G401 (cell line): ENCODE results near the gene CASP3. TPM values are rescaled to one million over a fixed set of nuclear protein-coding genes. Genes with fewer than 3 reads are reported as not detected.
"Not testable (repeated sequence)": the region's sequence is repeated elsewhere in the genome, so short reads cannot be mapped to it uniquely, and the experiment has no call there.

Source experiments
- DNase-seq: peaks from one replicate; pipeline ENCODE4 v3.0.0-alpha.2; 2015; ENCODE audit warnings: low spot score
- in situ Hi-C: cut with HindIII; loops from 2 replicates; pipeline ENCODE4 v1.10.0; 2016; ENCODE audit warnings: low sequenced_read_pairs, mixed read lengths
- total RNA-seq: library from RNA; depleted of rRNA; stranded (reverse); fragments of >200 nt; shearing (Covaris generic); gene quantifications from 2 replicates; pipeline ENCODE4 v1.2.3, GENCODE V29; 2014

Gene CASP3
- total RNA-seq, 1 experiment from 2014 or later, result 63.7 TPM

DNA sequence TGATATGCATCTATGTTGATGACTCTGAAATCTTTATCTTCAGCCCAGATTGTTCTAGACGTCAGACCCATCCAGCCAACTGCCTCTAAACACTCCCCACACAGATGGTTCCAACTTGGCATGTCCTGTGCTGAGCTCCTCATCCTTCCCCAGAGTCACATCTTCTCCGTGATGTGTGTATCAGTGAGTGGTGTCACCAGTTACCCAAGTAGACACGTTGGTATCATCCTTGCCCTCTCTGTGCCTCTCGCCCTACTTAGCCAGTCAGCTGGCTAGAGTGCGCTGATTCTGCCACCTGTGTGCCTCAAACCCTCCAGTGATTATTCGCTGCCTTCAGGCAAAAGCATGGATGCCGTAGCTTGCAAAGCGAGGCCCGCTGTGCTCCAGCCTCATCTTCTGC is 18.8 kb upstream of the CASP3 start:
- in situ Hi-C loops, result no loop called here
- DNase-seq, result no peak

DNA sequence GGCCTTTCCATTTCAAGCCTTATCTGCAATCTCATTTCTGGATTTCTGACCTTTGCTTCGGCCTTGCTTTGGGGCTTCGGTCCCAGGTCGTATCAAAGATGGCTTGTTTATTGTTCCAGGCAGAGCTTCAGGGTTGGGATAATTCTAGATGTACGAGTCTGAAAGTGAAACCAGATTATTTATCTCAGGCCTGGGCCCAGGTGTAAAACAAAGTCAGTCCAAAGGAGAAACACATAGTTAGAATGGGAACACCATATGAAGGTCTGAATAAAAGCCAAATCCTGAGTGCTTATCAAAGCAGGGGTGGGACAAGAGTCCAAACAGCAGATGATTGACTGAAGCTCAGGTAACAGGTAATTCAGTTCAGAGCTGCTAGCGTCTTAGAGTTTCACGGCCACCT is 17.4 kb upstream of the CASP3 start:
- in situ Hi-C loops, result no loop called here
- DNase-seq, result no peak

DNA sequence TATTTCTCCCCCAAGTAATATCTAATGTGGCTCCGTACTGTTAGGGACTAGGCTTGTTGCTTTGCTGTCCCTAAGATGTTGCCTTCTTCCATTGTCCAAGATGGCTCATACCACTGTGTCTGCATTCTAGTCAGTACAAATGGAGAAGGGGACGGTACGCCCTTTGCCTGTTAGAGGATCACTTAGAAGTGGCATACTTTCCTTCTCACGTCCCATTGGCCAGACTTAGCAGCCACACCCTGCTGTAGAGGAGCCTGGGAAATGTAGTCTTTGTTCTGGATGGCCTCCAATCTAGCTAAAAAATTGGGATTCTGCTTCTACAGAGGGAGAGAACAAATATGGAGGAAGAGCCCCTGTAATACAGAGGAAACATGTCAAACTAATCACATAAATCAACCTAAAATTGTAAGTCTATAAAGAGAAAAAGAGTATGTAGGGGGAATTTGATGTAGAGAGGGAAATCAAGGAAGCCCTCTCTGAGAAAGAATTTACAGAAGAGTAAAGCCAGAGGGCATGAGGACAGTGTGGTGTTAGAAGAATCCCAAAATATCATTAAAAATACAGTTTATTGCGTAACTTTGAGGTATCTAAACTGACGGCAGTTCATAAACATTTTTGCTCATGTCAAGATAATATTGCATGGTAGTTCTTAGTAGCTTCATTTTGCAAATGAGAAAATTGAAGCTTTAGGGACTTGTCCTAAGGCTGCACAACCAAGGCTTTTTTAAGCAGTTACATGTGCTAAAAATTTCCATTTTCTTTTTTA is 15.4 kb upstream of the CASP3 start:
- in situ Hi-C loops, result no loop called here
- DNase-seq, result peak; percentile 23

DNA sequence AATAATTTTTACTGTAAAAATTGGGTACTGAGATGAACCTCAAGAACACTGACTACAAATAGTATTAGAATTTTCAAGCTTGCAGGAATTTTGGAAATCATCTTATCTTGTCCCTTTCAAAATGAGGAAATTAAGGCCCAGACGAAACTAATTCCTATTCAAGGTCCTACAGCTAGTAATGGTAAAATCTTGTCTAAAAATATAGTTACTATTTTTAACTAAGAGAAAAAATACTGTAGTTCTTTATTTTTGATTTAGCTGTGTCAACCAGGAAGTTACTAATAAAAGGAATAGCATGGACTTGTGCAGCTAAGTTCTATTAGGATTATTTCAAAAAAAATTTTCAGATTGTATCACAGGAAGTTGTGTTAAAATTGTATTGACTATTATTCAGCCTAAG is 13.0 kb upstream of the CASP3 start:
- in situ Hi-C loops, result no loop called here
- DNase-seq, result no peak

DNA sequence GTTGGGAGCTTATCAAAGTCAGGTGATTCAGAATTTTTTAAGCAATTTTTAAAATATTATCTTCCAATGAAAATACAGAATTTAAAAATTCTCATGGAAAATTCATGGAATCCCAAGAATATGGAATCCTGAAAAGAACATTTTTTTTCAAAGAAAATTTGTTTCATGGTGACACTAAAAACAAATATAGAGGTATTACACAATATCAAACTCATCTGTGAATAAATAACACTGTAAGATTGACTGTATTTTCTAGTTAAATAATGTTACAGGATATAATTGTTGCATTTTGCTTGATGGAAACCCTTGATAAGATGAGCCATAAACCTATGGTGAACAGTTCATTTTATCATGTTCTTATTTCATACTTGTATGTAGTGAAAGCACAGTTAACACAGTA is 11.7 kb upstream of the CASP3 start:
- in situ Hi-C loops, result no loop called here
- DNase-seq, result no peak

DNA sequence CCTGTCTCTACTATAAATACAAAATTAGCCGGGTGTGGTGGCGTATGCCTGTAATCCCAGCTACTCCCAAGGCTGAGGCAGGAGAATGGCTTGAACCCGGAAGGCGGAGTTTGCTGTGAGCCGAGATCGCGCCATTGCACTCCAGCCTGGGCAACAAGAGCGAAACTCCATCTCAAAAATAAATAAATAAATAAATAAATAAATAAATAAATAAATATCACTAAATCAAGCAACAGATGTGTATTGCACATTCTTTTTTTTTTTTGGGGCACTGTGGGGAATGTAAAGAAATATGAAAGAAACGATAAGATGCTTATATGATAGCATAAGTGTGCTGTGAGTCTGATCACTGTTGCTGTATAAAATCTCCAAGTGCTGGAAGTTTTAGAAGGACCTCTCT is 8.6 kb upstream of the CASP3 start:
- in situ Hi-C loops, DNase-seq: not testable (repeated sequence)

DNA sequence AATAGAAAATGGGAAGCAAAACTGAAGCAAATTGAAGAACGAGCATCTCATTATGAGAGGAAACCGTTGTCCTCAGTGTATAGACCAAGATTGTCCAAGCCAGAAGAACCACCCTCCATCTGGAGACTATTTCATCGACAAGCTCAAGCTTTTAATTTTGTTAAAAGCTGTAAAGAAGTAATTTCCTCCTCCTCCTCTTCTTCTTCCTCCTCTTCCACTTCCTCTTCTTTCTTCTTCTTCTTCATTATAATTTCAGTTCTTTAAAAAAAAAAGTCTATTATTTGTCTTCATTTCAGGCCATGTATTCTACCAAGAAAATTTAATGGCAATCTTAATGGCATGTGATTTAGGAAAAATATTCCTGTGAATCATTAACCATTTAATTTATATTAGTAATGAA is 7.9 kb upstream of the CASP3 start:
- in situ Hi-C loops, result no loop called here
- DNase-seq, result no peak

DNA sequence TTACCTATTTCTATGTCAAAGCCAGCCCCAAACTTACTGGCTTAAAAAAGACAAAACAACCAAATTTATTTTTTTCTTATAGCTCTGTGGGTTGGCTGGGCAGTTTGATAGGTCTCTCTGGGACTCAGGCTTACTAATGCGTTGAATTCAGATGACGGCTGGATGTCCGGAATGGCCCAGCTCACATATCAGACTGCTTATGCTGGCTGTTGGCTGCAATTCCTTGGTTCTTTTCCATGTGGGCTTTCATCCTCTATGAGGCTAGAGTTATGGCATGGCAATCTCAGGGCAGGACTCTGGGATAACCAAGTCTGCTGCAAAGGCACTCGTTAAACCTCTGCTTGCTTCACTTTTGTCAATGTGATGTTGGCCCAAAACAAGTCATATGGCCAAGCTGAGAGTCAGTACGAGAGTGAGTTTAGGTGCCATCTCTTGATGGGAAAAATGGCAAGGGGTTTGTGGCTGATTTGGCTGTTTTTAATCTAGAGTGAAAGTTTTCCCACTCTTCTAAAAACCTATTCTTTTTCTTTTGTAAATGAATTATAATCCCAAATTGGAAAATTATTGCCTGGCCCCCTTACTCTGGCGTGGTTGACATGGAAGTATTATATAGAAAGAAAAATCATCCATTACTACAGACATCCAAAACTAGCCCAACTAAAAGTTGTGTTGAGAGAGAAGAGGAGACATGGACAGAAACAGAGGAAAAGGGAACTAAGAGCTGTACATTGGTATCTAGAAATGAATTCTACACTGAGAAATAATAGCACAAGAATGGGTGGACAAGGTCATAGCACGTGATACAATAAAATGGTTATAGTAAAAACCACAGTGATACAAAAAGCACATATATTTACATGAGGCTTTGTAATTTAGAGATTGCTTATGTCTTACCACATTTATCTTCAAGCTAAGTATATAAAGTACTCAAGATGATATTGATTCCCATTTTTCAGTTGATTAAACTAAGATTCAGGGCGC is 6.9 kb upstream of the CASP3 start:
- no peak for DNase-seq
- in situ Hi-C loops, result no loop called here

DNA sequence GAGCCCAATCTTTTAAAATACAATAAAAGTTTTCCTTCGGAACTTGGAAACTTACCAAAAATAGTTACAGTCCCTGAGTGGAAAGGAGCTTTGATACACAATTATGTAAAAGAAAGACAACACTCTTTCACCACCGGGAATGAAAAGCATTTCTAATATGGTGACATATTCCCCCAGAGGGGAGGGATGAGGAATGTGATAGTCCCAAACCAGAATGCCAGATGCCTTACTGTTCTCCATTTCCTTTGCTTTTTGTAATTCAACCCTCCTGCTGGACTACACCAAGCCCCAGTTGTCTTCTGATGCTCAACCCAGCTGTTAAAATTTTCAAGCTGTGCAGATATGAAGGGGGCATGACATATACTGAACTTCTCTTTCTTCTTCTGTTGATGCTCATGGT is 4.4 kb upstream of the CASP3 start:
- in situ Hi-C loops, result no loop called here
- no peak for DNase-seq

DNA sequence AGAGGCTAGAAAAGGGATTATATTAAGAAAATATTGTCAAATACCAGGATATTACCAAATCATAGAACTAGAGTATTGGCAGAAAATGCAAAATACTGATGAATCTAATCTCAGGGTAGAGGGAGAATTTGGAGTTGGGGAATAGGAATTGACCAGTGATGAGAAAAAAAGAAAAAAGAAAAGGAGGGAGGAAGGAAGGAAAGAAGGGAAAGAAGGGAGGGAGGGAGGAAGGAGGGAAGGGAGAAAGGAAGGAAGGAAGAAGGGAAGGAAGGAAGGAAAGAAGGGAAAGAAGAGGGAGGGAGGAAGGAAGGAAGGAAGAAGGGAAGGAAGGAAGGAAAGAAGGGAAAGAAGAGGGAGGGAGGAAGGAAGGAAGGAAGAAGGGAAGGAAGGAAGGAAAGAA is 3.4 kb upstream of the CASP3 start:
- in situ Hi-C loops, DNase-seq: not testable (repeated sequence)

DNA sequence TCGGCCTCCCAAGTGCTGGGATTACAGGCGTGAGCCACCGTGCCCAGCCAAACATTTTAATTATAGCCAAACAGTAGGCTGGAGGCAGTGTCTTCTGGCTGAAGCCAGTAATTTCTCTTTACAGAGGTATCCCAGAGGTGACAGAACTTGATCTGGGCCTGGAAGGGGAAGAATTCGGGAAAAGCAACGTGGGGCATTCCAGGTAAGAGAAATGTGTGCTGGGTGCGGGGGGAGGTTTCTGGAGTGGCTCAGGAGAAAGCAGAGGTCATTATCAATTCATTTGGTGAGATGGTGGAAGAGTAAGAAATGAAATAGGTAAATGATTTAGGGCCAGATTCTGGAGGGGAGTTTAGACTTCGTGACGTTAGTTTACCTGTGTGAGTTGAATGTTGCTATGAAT is 2.7 kb upstream of the CASP3 start:
- in situ Hi-C loops, result no loop called here

DNA sequence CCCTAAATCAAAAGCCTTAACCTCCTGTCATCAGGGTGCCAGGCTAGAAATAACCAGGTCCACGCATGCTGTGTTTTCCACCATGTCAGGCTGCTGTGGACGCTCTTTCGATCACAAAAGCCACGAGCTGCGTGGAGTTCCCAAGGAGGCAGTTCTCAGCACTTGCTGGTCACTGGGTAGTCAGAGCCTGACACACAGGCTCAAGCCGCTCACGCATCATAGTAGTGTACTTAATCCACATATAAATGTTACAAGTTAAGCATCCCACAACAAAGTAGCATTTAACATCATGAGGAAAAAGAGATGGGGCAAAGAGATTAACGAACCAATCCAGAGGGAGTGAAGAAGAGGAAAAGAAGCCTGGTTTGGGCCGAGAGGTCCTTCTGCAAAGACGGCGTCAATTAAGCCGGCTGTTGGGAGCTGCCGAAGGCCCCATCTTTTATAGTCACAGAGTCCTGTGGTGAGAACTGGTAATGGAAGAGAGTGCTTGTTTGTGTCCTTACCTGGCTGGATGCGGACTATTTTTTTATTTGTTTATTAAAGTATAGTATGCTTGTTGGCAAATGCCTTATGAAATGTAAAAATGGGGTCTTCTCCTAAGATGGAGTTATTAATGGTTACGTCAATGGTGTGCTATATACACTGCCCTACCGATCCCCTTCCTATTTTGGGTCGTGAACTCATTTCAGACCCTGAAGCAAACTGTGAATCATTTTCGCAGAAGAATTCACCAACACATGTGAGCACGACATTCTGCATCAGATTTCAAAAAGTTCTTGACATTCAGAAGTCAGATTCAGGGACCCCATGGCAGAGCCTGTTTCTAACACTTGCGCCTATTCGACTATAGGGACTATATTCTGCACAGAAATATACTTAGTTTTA is 966 bp upstream of the CASP3 start:
- peak; percentile 66 for DNase-seq
- in situ Hi-C loops, result no loop called here

More for the DNA sequence above, 2.7 kb upstream of the CASP3 start:
- DNase-seq, result no peak

DNA sequence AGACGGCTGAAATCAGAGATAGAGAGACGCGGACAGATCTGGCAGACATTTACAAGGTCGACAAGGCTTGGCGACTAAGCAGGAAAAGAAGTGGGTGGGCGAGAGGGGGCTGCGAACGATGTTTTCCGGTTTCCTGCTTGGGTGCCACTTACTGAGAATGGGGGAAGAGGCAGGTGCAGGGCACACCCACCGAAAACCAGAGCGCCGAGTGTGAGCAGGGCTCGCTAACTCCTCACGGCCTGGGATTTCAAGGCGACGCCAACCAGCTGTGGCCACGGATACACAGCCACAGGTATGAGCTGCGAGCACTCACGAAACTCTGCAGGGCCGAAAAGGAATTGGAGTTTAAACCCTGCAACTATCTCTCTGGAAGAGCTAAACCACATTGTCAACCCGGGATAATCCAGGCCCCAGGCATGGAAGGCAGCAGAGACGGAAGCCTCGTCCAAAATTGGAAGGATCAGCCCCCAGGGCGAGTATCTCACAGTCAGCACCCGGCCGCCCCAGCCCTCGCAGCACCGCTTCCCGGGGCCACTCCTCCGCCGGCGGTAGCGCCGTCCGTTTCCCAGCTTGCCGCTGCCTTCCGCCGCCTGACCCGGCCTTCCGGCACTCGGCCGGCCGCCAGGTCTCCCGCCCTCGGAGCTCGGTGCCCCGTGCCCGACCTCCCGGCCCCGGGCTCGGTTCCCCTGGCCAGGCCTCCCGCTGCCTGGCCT is 778 bp downstream of the CASP3 start:
- in situ Hi-C loops, result no loop called here
- peak; percentile 51 for DNase-seq

DNA sequence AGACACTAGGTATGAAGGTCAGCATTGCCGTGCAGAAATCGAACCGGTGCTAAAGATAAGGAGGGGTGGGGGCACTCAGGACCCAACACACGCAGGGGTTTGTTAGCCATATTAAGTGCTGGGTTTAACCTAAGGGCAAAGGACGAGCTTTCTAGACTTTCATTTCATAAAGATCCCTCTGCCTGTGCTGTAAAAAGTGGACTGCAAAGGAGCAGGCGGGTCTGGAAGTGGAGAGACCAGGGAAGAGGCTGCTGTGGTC is 1.3 kb downstream of the CASP3 start:
- peak; percentile 38 for DNase-seq
- in situ Hi-C loops, result no loop called here

DNA sequence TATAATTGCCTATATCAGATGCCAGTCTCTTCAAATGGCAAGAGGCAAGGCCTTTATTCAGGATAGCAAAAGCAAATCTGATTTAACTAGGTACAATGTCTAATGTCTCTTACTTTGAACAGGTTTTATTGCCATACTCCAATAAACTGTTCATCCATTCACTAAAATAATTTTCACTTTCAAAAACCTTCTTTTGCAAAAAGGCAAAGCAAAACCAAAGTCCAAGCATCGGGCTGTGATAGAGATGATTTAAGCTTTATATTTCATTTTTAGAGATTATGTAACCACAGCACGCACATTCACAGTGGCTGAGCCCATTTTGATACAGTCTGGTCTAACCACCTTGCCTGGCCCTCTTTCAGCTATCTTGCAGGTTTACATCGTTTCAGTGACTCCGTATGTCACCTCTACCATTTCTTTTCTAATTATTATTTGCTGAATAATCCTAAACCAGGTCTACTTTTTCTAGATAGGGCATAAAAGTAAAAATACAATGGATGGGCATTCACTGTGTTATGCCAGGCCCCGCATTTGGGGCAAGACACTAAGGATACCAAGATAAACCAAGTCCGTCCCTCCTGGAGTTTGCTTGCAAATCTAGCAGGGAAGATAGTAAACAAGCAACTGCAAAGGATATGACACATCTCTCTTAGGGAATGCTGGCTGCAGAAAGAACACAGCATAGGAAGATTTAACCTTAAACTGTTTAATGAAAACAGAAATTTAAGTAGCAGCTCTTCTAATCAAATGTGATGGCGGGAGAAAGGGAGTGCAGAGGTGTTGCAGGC is 1.8 kb downstream of the CASP3 start:
- peak; percentile 64 for DNase-seq
- in situ Hi-C loops, result no loop called here

DNA sequence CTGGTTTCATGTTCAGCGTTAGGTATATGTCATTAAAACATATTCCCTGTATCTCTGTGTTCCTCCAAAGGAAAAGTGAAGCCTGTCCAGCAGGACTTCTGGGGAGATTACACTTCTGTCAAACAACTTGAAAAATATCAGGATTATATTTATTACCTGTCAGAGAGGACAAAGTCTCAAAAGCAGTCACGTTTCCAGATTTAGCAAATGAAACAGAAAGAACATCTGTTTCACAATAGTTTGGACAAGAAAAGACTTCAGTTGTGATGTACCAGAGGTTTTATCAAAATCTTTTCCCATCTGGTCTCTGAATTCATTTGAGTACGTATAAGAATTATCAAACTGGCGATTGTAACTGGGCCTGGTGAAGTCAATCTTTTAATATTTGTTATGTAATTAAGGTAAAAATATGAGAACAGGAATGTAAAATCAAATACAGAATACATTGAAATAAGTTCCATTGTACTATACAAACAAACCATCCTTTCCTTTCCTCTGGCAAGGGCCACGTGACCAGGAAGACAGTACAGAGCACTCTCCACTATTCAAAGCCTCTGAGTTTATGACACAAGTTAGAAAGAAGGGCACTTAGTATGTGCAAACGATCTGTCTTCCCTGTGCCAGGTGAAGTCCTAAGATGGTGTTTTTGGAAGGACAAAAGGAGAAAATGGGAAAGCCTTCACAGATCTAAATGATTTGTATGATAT is 3.2 kb downstream of the CASP3 start:
- in situ Hi-C loops, result no loop called here
- peak; percentile 58 for DNase-seq

DNA sequence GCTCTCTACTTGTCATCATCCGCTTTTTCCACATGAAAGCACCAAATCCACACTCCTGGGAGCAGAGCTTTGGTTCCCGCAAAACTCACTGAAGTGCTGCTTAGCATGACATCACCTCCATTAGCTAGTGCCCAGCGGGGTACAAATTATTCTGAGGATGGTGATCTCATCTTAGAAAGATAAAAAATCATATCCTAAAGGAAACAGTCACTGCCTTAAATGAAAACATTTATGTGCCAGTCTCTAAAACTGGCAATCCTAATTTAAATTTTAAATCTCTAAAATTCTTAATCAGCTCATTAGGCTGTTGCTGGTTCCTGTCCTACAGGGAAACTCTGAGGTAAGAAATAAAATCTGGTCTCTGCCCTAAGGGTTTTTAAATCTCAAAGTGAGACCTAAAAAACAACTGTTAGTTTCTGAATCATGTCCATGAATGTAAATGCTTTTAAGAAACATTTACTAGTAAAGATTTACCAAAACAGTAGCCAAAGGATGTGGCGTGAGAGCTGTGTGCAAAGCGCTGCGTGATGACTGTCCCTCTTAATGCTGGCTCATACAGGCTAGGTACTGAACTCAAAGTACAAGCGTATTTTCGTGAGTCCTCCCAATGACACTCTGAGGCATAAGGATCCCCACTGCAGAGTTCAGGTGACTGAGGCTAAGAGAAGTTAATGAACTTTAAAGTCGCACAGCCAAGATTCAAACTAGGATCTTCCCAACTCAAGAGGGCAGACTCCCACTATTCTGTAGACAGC is 4.5 kb downstream of the CASP3 start:
- peak; percentile 41 for DNase-seq
- in situ Hi-C loops, result no loop called here
